H1 (cell line): Measurements from ENCODE around the gene LANCL1. TPM values are rescaled to one million over a fixed set of nuclear protein-coding genes. Genes with fewer than 3 reads are reported as not detected.

ENCODE experiments used
- GABPA ChIP-seq: IDR thresholded peaks from 2 replicates; pipeline ENCODE4 v1.6.1; 2011; ENCODE audit warnings: mild to moderate bottlenecking, low read length, moderate library complexity, borderline replicate concordance; ENCODE audit not compliant: insufficient read depth
- POU5F1 ChIP-seq: IDR thresholded peaks from 2 replicates; pipeline ENCODE4 v1.6.1; 2011; ENCODE audit warnings: low read depth, mild to moderate bottlenecking, low read length, moderate library complexity
- polyA plus RNA-seq, 7 experiments: library from polyadenylated mRNA; depleted of rRNA in 3 of 7; stranded (reverse) in 5 of 7; unstranded in 2 of 7; fragments of >200 nt in 5 of 7; fragments of 200-250 nt in 2 of 7; gene quantifications; 1 replicate in 5 of 7; 2 replicates in 1 of 7; 4 replicates in 1 of 7; pipeline versions ENCODE4 v1.2.1 to v1.2.3, GENCODE V29; 2011 to 2013; ENCODE audit warnings: missing spikeins in 2 of 7, mixed read lengths in 2 of 7
- total RNA-seq: library from RNA; stranded (reverse); fragmentation: NEBNext Ultra II Directional; extraction: Animal tissue kit (Norgen Biotek cat#: 25700); gene quantifications from 2 replicates; pipeline ENCODE4 v1.2.1, GENCODE V29; 2021

The LANCL1 gene
- total and polyA plus RNA-seq, 2 of the 8 experiments (the other 6 are each of a cell fraction or from before 2014, with no cell fraction given) = 26.2 to 48.7 TPM

GRCh38 chr2:210459407-210459806 lies 17.2 kb downstream of the LANCL1 start (continued):
- TF ChIP-seq POU5F1 (no peak), GABPA (no peak)
- TF ChIP-seq, all 59 proteins: peak for 0
